Activated naive CD4-positive, alpha-beta T cell treated with anti-CD3 and anti-CD28 coated beads for 36 hours (primary cell): ENCODE data around the gene RAB26. TPM values are rescaled to one million over a fixed set of nuclear protein-coding genes. Genes with fewer than 3 reads are reported as not detected.
"Not testable (repeated sequence)": the region's sequence is repeated elsewhere in the genome, so short reads cannot be mapped to it uniquely, and the experiment has no call there.

Experiments used
- CTCF ChIA-PET: fragments of 350-600 bp; sonication (Branson Sonifier 250); formaldehyde crosslinking; loops from one replicate; lab custom pipeline; 2021; ENCODE audit warnings: antibody characterized with exemption; lab: Charles Lee
- DNase-seq: peaks from one replicate; pipeline ENCODE4 v3.0.0-alpha.2; 2020
- H3K27ac Mint-ChIP-seq: one replicate; pipeline ENCODE4 v1.8.0; 2021; ENCODE audit warnings: mild to moderate bottlenecking, mixed read lengths
- H3K27me3 Mint-ChIP-seq: one replicate; pipeline ENCODE4 v1.8.0; 2021; ENCODE audit warnings: low read depth, mixed read lengths
- H3K36me3 Mint-ChIP-seq: one replicate; pipeline ENCODE4 v1.8.0; 2021; ENCODE audit warnings: low read depth, mixed read lengths
- H3K4me1 Mint-ChIP-seq: one replicate; pipeline ENCODE4 v1.8.0; 2021; ENCODE audit warnings: low read depth, mixed read lengths
- H3K4me3 Mint-ChIP-seq: one replicate; pipeline ENCODE4 v1.8.0; 2021; ENCODE audit warnings: mild to moderate bottlenecking, moderate library complexity, mixed read lengths
- H3K9me3 Mint-ChIP-seq: one replicate; pipeline ENCODE4 v1.8.0; 2021; ENCODE audit warnings: mixed read lengths
- intact Hi-C: fragments of 100-400 bp; cut with micrococcal nuclease; formaldehyde crosslinking; loops from one replicate; pipeline ENCODE4 v1.15.1; 2023
- microRNA-seq: library from miRNA; unstranded; fragments of <30 nt; microRNA quantifications from one replicate; pipeline ENCODE4 v1.2.0, GENCODE V29; 2022; ENCODE audit warnings: borderline microRNAs expressed, borderline replicate concordance
- total RNA-seq, 2 experiments: library from RNA; stranded (reverse); gene quantifications; one replicate each; pipeline ENCODE4 v1.2.3, GENCODE V29; 2021

The RAB26 gene
- total RNA-seq, 2 experiments from 2014 or later, result not detected

- intact Hi-C loops, result no loop called here
- Mint-ChIP-seq H3K27ac (no peak overlapping the region), H3K36me3 (no peaks in the 10 kb centered on the region), H3K4me1 (peaks cover 8% of the 10 kb centered on the region), H3K9me3 (no peaks in the 10 kb centered on the region), H3K27me3 (peaks cover 19% of the 10 kb centered on the region), H3K4me3 (no peak overlapping the region)
- no peak for DNase-seq
- CTCF ChIA-PET, result no interaction called here
Observed at GRCh38 chr16:2200313-2200712, 51.9 kb downstream of the RAB26 start.

DNA sequence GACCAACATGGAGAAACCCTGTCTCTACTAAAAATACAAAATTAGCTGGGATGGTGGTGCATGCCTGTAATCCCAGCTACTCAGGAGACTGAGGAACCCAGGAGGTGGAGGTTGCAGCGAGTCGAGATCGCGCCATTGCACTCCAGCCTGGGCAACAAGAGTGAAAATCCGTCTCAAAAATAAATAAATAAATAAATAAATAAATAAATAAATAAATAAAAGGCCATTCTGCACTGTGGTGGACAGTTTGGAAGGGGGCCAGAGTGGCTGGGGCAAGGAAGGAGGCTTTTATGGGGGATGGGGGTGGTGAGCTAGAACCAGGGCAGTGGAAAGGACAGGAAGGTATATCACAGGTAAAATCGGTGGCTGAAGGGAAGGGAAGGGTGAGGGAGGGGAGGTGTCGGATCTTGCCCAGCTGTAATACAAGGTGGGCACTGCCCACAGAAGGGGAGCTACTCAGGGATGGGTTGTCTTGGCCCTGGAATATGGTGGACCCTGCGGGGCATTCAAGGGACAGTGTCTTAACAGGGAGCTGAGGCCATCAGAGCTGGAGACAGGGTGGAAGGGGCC lies 54.8 kb downstream of the RAB26 start:
- H3K4me3 Mint-ChIP-seq, result peak overlapping the region; percentile 43
- H3K9me3 Mint-ChIP-seq, DNase-seq, intact Hi-C loops, H3K27me3 Mint-ChIP-seq, H3K27ac Mint-ChIP-seq: not testable (repeated sequence)
- H3K36me3 Mint-ChIP-seq, result peaks cover 13% of the 10 kb centered on the region
- peaks cover 22% of the 10 kb centered on the region for H3K4me1 Mint-ChIP-seq
- CTCF ChIA-PET, result interaction anchor here (0.6 to 1.8 kb wide), 2 partner anchors 9 to 185 kb away, joined by 4 to 8 read pairs; no protein-coding TSS in a partner anchor

Small RNA genes within 50 kb of the gene (microRNA-seq; reads per million reads assigned to microRNA genes)
- not detected for gene MIR3180-5
- not detected for gene MIR4516
- gene MIR6511B1, result not detected

Other genes with a start within 250 kb of the RAB26 start
- not detected for gene HS3ST6, start 230.2 kb upstream of the RAB26 start, total RNA-seq
- gene MSRB1, start 205.4 kb upstream of the RAB26 start, total RNA-seq, result 10 to 100 TPM in 1 of 2 experiments, 1 to 10 TPM in 1; 8.5 to 11.0 TPM
- not detected for gene RPL3L, start 193.9 kb upstream of the RAB26 start, total RNA-seq
- 100 to 1,000 TPM; 111 TPM for gene NDUFB10, start 189.1 kb upstream of the RAB26 start, total RNA-seq
- gene RPS2, start 183.8 kb upstream of the RAB26 start, total RNA-seq, result 1,000 to 10,000 TPM; 7,042 to 7,057 TPM
- gene RNF151, start 181.8 kb upstream of the RAB26 start, total RNA-seq, result not detected
- gene TBL3, start 176.6 kb upstream of the RAB26 start, total RNA-seq, result 10 to 100 TPM; 36.5 to 38.0 TPM
- gene NOXO1, start 167.2 kb upstream of the RAB26 start, total RNA-seq, result not detected
- 10 to 100 TPM; 29.8 to 30.1 TPM for gene GFER, start 164.4 kb upstream of the RAB26 start, total RNA-seq
- 1 to 10 TPM; 5.7 to 7.2 TPM for gene SYNGR3, start 158.7 kb upstream of the RAB26 start, total RNA-seq
- gene ZNF598, start 138.8 kb upstream of the RAB26 start, total RNA-seq, result 10 to 100 TPM; 88.8 to 93.5 TPM
- gene NPW, start 128.8 kb upstream of the RAB26 start, total RNA-seq, result 1 to 10 TPM; 1.3 to 1.9 TPM
- gene NHERF2, start 121.7 kb upstream of the RAB26 start, total RNA-seq, result 1 to 10 TPM; 1.5 to 2.1 TPM
- 10 to 100 TPM; 20.1 to 24.1 TPM for gene NTHL1, start 100.8 kb upstream of the RAB26 start, total RNA-seq
- gene TSC2, start 100.6 kb upstream of the RAB26 start, total RNA-seq, result 10 to 100 TPM; 72.3 to 72.7 TPM
- gene PKD1, start 12.7 kb upstream of the RAB26 start, total RNA-seq, result 10 to 100 TPM; 63.3 to 68.9 TPM
- gene TRAF7, start 7.2 kb downstream of the RAB26 start, total RNA-seq, result 100 to 1,000 TPM; 102 to 104 TPM
- gene CASKIN1, start 48.0 kb downstream of the RAB26 start, total RNA-seq, result under 1 TPM; 0.15 to 0.17 TPM
- 10 to 100 TPM; 70.0 to 70.1 TPM for gene MLST8, start 56.8 kb downstream of the RAB26 start, total RNA-seq
- gene BRICD5, start 62.2 kb downstream of the RAB26 start, total RNA-seq, result 1 to 10 TPM; 2.6 to 3.1 TPM
- gene PGP, start 66.2 kb downstream of the RAB26 start, total RNA-seq, result 10 to 100 TPM; 11.2 to 12.2 TPM
- gene E4F1, start 75.0 kb downstream of the RAB26 start, total RNA-seq, result 10 to 100 TPM; 21.2 to 21.7 TPM
- under 1 TPM; 0.33 to 0.62 TPM for gene DNASE1L2, start 87.8 kb downstream of the RAB26 start, total RNA-seq
- 10 to 100 TPM; 39.7 to 48.3 TPM for gene ECI1, start 103.0 kb downstream of the RAB26 start, total RNA-seq
- 100 to 1,000 TPM; 306 to 311 TPM for gene RNPS1, start 119.5 kb downstream of the RAB26 start, total RNA-seq
- gene ABCA3, start 192.1 kb downstream of the RAB26 start, total RNA-seq, result 1 to 10 TPM; 2.6 to 3.1 TPM